ENCODE measurements around the gene CRK. TPM values are rescaled to one million over a fixed set of nuclear protein-coding genes. Genes with fewer than 3 reads are reported as not detected.
A peak's percentile ranks its signal among the peaks of the same experiment; 100 is the strongest.

CRK gene
- total RNA-seq, 2 donors from 2014 or later, result 50.5 to 52.3 TPM

GRCh38 chr17:1469231-1469852 is 13.3 kb upstream of the CRK start:
- WGBS, 2 experiments (ENCODE audit: insufficient coverage in 1 of 2, insufficient read length in 1 of 2), result 65 to 81% methylated on average over 27 to 28 of the region's 28 CpGs
- Mint-ChIP-seq H3K27me3 (ENCODE audit: insufficient read depth) (no peaks in the 10 kb centered on the region), H3K4me3 (no peak overlapping the region), H3K27ac (no peak overlapping the region), H3K4me1 (no peaks in the 10 kb centered on the region), H3K36me3 (ENCODE audit: low read depth) (peaks cover 55% of the 10 kb centered on the region), H3K9me3 (no peaks in the 10 kb centered on the region)
- H3K27me3 ChIP-seq (ENCODE audit: control insufficient read depth, insufficient read depth, low read length, poor library complexity, severe bottlenecking), result no peaks in the 10 kb centered on the region
- H3K9me3 ChIP-seq (ENCODE audit: control insufficient read depth, low read length), result no peaks in the 10 kb centered on the region
- no peak overlapping the region for H3K4me3 ChIP-seq (ENCODE audit: low read length)
- H3K36me3 ChIP-seq (ENCODE audit: control insufficient read depth, insufficient read depth, low read length), result peaks cover 28% of the 10 kb centered on the region
- no peak for TF ChIP-seq CTCF (conservative IDR thresholded peaks at IDR 0.05)
- DNase-seq, result peak; percentile 86
- H3K9ac ChIP-seq (ENCODE audit: extremely low read depth, low read length, poor library complexity, severe bottlenecking), result no peak overlapping the region
- H3K4me1 ChIP-seq (ENCODE audit: control insufficient read depth, insufficient read depth, low read length), result no peaks in the 10 kb centered on the region
- H3K27ac ChIP-seq (ENCODE audit: low read depth, low read length), result no peak overlapping the region

GRCh38 chr17:1467898-1468492 is 12.0 kb upstream of the CRK start:
- no peak for DNase-seq
- Histone ChIP-seq H3K4me3 (ENCODE audit: low read length) (no peak overlapping the region), H3K9me3 (ENCODE audit: control insufficient read depth, low read length) (no peaks in the 10 kb centered on the region), H3K9ac (ENCODE audit: extremely low read depth, low read length, poor library complexity, severe bottlenecking) (no peak overlapping the region), H3K4me1 (ENCODE audit: control insufficient read depth, insufficient read depth, low read length) (no peaks in the 10 kb centered on the region), H3K27me3 (ENCODE audit: control insufficient read depth, insufficient read depth, low read length, poor library complexity, severe bottlenecking) (no peaks in the 10 kb centered on the region), H3K36me3 (ENCODE audit: control insufficient read depth, insufficient read depth, low read length) (peaks cover 28% of the 10 kb centered on the region), H3K27ac (ENCODE audit: low read depth, low read length) (no peak overlapping the region)
- Mint-ChIP-seq H3K4me3 (no peak overlapping the region), H3K36me3 (ENCODE audit: low read depth) (peaks cover 51% of the 10 kb centered on the region), H3K4me1 (peaks cover 3% of the 10 kb centered on the region), H3K27ac (no peak overlapping the region), H3K27me3 (ENCODE audit: insufficient read depth) (no peaks in the 10 kb centered on the region), H3K9me3 (no peaks in the 10 kb centered on the region)
- 84 to 92% methylated on average over 20 to 21 of the region's 21 CpGs for WGBS, 2 experiments (ENCODE audit: insufficient coverage in 1 of 2, insufficient read length in 1 of 2)
- TF ChIP-seq CTCF (conservative IDR thresholded peaks at IDR 0.05), result no peak

- Mint-ChIP-seq H3K27ac (no peak overlapping the region), H3K27me3 (ENCODE audit: insufficient read depth) (no peaks in the 10 kb centered on the region), H3K9me3 (no peaks in the 10 kb centered on the region), H3K4me1 (peaks cover 3% of the 10 kb centered on the region), H3K4me3 (no peak overlapping the region), H3K36me3 (ENCODE audit: low read depth) (peaks cover 54% of the 10 kb centered on the region)
- DNase-seq, result no peak
- Histone ChIP-seq H3K27me3 (ENCODE audit: control insufficient read depth, insufficient read depth, low read length, poor library complexity, severe bottlenecking) (no peaks in the 10 kb centered on the region), H3K9me3 (ENCODE audit: control insufficient read depth, low read length) (no peaks in the 10 kb centered on the region), H3K36me3 (ENCODE audit: control insufficient read depth, insufficient read depth, low read length) (peaks cover 28% of the 10 kb centered on the region), H3K4me1 (ENCODE audit: control insufficient read depth, insufficient read depth, low read length) (no peaks in the 10 kb centered on the region), H3K4me3 (ENCODE audit: low read length) (no peak overlapping the region), H3K27ac (ENCODE audit: low read depth, low read length) (no peak overlapping the region), H3K9ac (ENCODE audit: extremely low read depth, low read length, poor library complexity, severe bottlenecking) (no peak overlapping the region)
- no peak for TF ChIP-seq CTCF (conservative IDR thresholded peaks at IDR 0.05)
- 94 to 95% methylated on average over 5 to 15 of the region's 16 CpGs for WGBS, 2 experiments (ENCODE audit: insufficient coverage in 1 of 2, insufficient read length in 1 of 2)
Measured at GRCh38 chr17:1467258-1467657, 11.2 kb upstream of the CRK start.
